ENCODE data around the gene SDCBP2. TPM values are rescaled to one million over a fixed set of nuclear protein-coding genes. Genes with fewer than 3 reads are reported as not detected.

The SDCBP2 gene
- polyA plus RNA-seq, 2 of the 4 experiments (the other 2 are of a cell fraction), result 0.35 to 0.58 TPM

DNA sequence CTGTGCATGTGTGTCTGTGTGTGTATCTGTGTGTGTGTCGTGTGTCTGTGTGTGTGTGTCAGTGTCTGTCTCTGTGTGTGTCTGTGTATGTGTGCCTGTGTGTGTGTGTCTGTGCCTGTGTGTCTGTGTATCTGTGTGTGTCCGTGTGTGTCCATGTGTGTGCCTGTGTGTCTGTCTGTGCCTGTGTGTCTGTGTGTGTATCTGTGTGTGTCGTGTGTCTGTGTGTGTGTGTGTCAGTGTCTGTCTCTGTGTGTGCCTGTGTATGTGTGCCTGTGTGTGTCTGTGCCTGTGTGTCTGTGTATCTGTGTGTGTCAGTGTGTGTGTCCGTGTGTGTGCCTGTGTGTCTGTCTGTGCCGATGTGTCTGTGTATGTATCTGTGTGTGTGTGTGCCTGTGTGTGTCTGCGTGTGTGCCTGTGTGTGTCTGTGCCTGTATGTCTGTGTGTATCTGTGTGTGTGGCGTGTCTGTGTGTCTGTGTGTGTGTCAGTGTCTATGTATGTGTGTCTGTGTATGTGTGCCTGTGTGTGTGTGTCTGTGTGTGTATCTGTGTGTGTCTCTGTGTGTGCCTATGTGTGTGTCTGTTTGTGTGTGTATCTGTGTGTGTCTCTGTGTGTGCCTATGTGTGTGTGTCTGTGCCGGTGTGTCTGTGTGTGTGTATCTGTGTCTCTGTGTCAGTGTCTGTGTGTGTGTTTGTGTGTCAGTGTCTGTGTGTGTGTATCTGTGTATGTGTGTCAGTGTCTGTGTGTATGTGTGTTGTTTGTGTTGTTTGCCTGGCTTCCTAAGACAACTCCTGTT lies 51.2 kb downstream of the SDCBP2 start:
- Histone ChIP-seq H3K4me3 (no peak overlapping the region), H3K27ac (no peak overlapping the region), H3K9me3 (no peaks in the 10 kb centered on the region), H3K4me2 (no peak overlapping the region), H3K4me1 (no peaks in the 10 kb centered on the region)
- DNase-seq (ENCODE audit: low read depth in 1 of 2, low spot score in 1 of 2) (no peak), ATAC-seq (no peak), FAIRE-seq (peak; percentile 51)
- ChIA-PET POLR2A (no interaction called here), CTCF (no interaction called here)
- 86% methylated on average over 8 of the region's 8 CpGs for WGBS (ENCODE audit: missing lambda C conversion rate)
- no peak for TF ChIP-seq POLR2AphosphoS2 (conservative IDR thresholded peaks at IDR 0.05; ENCODE audit: low read length)
- TF ChIP-seq ZSCAN20 (CRISPR knock-in tag; IDR thresholded peaks at IDR 0.05), result no peak
- TF ChIP-seq CBX8 (IDR thresholded peaks at IDR 0.05), result no peak
- no peak for TF ChIP-seq EP300 (IDR thresholded peaks at IDR 0.05)
- no peak for TF ChIP-seq ELK1 (IDR thresholded peaks at IDR 0.05; ENCODE audit: low read depth, low read length)
- TF ChIP-seq TFCP2L1 (CRISPR knock-in tag; IDR thresholded peaks at IDR 0.05), result no peak
- TF ChIP-seq FOXS1 (CRISPR knock-in tag; IDR thresholded peaks at IDR 0.05), result no peak
- TF ChIP-seq EHMT2 (IDR thresholded peaks at IDR 0.05; ENCODE audit: low read depth), result no peak
- no peak for TF ChIP-seq HOXA7 (CRISPR knock-in tag; IDR thresholded peaks at IDR 0.05)
- TF ChIP-seq E2F6 (IDR thresholded peaks at IDR 0.05; ENCODE audit: borderline replicate concordance, low read depth), result no peak
- no peak for TF ChIP-seq PBX3 (IDR thresholded peaks at IDR 0.05)
- no peak for TF ChIP-seq FOSL2 (IDR thresholded peaks at IDR 0.05)
- no peak for TF ChIP-seq FOSL2 (CRISPR knock-in tag; IDR thresholded peaks at IDR 0.05)
- no peak for TF ChIP-seq PHF8 (IDR thresholded peaks at IDR 0.05; ENCODE audit: borderline replicate concordance, low read depth)

- FAIRE-seq (no peak), DNase-seq (ENCODE audit: low read depth in 1 of 2, low spot score in 1 of 2) (no peak), ATAC-seq (no peak)
- Histone ChIP-seq H3K4me2 (no peak overlapping the region), H3K27ac (no peak overlapping the region), H3K9me3 (no peaks in the 10 kb centered on the region), H3K4me3 (no peak overlapping the region), H3K4me1 (no peaks in the 10 kb centered on the region)
- ChIA-PET POLR2A (interaction anchor here (0.8 to 1.5 kb wide), 2 partner anchors 10 to 14 kb away, joined by 3 read pairs; partner anchors contain the start of gene SNPH), CTCF (interaction anchor here (0.6 kb wide), 2 partner anchors 12 to 358 kb away, joined by 3 read pairs; no protein-coding TSS in a partner anchor)
- WGBS (ENCODE audit: missing lambda C conversion rate), result 68% methylated on average over 2 of the region's 2 CpGs
- TF ChIP-seq BHLHE40 (IDR thresholded peaks at IDR 0.05; ENCODE audit: low read depth, low read length) (no peak), HEYL (CRISPR knock-in tag; IDR thresholded peaks at IDR 0.05) (no peak), HOXA7 (CRISPR knock-in tag; IDR thresholded peaks at IDR 0.05) (no peak), EHMT2 (IDR thresholded peaks at IDR 0.05; ENCODE audit: low read depth) (no peak), RARB (CRISPR knock-in tag; IDR thresholded peaks at IDR 0.05) (no peak), PBX3 (IDR thresholded peaks at IDR 0.05) (no peak)
- TF ChIP-seq, protein P1, sequence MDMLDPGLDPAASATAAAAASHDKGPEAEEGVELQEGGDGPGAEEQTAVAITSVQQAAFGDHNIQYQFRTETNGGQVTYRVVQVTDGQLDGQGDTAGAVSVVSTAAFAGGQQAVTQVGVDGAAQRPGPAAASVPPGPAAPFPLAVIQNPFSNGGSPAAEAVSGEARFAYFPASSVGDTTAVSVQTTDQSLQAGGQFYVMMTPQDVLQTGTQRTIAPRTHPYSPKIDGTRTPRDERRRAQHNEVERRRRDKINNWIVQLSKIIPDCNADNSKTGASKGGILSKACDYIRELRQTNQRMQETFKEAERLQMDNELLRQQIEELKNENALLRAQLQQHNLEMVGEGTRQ (IDR thresholded peaks at IDR 0.05), result no peak
These were observed 53.0 kb downstream of the SDCBP2 start for GRCh38 chr20:1275919-1276318.
